ENCODE results near the gene ATRIP. TPM values are rescaled to one million over a fixed set of nuclear protein-coding genes. Genes with fewer than 3 reads are reported as not detected.

The ATRIP gene
- total and polyA plus RNA-seq, 10 of the 15 experiments (the other 5 are each of a cell fraction or from before 2014, with no cell fraction given): 1.4 to 16.0 (median 10.1) TPM

GRCh38 chr3:48397767-48398681 is 48.5 kb upstream of the ATRIP start:
- DNase-seq (ENCODE audit: low read depth, low spot score): no peak
- TF ChIP-seq ZBTB33 (IDR thresholded peaks at IDR 0.05) (no peak), SREBF1 (IDR thresholded peaks at IDR 0.05; ENCODE audit: low read length) (no peak), NFXL1 (IDR thresholded peaks at IDR 0.05; ENCODE audit: borderline replicate concordance) (no peak), RELA (IDR thresholded peaks at IDR 0.05; ENCODE audit: borderline replicate concordance, partially characterized antibody) (no peak)
- ATAC-seq: no peak
- ChIA-PET SMC1A (ENCODE audit: uncharacterized antibody, unreplicated experiment) (interaction anchor here (3.9 to 8.0 kb wide), 2 partner anchors 38 to 123 kb away, joined by 33 to 287 read pairs; partner anchors contain the start of genes CCDC51 and TMA7), CTCF (interaction anchor here (3.1 to 22.0 kb wide), 2 partner anchors 38 to 166 kb away, joined by 47 to 757 read pairs; partner anchors contain the start of genes CCDC51 and TMA7), RAD21 (ENCODE audit: unreplicated experiment) (interaction anchor here (1.0 to 5.9 kb wide), 5 partner anchors 38 to 204 kb away, joined by 3 to 259 read pairs (median 9); no protein-coding TSS in a partner anchor), POLR2A (no interaction called here)
- intact Hi-C loops (cut with micrococcal nuclease; ENCODE audit: unreplicated experiment) (no loop called here), in situ Hi-C loops (cut with MboI) (no loop called here)
- 50% methylated on average over 9 of the region's 9 CpGs for WGBS (ENCODE audit: insufficient coverage, insufficient replicate concordance, low lambda C conversion rate, missing lambda C conversion rate)
- no peaks in the 10 kb centered on the region for H3K4me1 ChIP-seq (ENCODE audit: control insufficient read depth, insufficient read depth, low read length)
- no peak overlapping the region for H3K9ac ChIP-seq (ENCODE audit: control insufficient read depth, insufficient read depth, low read length)
- no peak overlapping the region for H3K4me3 ChIP-seq
- no peak overlapping the region for H3K4me2 ChIP-seq (ENCODE audit: control insufficient read depth, insufficient read depth)
- H4K20me1 ChIP-seq (ENCODE audit: control insufficient read depth, insufficient read depth): no peaks in the 10 kb centered on the region
- H3K27ac ChIP-seq (ENCODE audit: control insufficient read depth, insufficient read depth): no peak overlapping the region
- no peak overlapping the region for H2AFZ ChIP-seq (ENCODE audit: control insufficient read depth, low read depth, low read length)
- H3K79me2 ChIP-seq (ENCODE audit: control insufficient read depth, insufficient read depth, low read length): no peaks in the 10 kb centered on the region
- no TSS peak for BruUV-seq (replicated peaks)
- no peaks in the 10 kb centered on the region for H3K9me3 ChIP-seq (replicated peaks; ENCODE audit: control insufficient read depth, insufficient read depth, low read length)
- no peak for FAIRE-seq
- no peaks in the 10 kb centered on the region for H3K36me3 ChIP-seq (ENCODE audit: control insufficient read depth in 2 of 2, insufficient read depth in 2 of 2, low read length in 1 of 2)
- H3K27me3 ChIP-seq (replicated peaks in 1 of 2; ENCODE audit: control insufficient read depth in 2 of 2, insufficient read depth in 2 of 2, low read length in 1 of 2): no peaks in the 10 kb centered on the region

All from GM12878 (cell line).